ENCODE data around the gene LRRC71. TPM values are rescaled to one million over a fixed set of nuclear protein-coding genes. Genes with fewer than 3 reads are reported as not detected.

The LRRC71 gene
- polyA plus RNA-seq, 1 of the 3 experiments (the other 2 are of a cell fraction), result 0.03 TPM

DNA sequence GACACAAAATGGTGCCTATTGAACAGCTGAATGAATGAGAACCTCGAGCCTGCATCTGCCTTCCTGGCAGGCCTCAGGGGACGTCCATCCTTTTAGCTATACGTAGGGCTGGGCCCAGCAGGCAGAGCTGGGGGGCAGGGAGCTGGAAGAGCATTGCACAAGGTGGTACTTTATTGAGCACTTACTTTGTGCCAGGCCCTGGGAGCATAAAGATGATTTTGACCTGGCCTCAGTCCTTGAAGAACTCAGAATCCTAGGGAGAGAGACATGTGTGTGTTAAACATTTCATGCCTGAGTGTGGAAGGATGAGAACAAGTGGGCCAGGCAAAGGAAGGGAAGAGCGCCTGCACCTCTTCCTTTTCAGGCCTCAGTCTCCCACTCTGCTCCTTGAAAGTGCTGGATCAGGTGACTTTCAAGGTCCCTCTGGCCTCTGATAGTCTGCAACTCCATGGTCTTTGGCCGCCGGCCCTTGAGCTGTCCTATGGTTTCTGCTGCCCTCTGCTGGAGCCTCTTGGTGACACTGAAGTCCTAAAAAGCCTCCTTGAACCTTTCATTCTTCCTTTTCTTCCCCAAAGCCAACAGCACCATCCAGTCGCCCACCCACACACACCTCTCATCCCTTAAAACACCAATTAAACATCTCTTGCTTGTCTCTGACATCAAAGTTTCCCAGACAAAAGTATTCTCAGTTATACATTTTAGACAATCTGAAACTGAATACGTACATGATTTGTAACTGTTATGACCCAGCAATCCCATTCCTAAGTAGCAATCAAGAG lies 30.4 kb upstream of the LRRC71 start:
- peak; percentile 81 for DNase-seq
- Histone ChIP-seq H3K27ac (ENCODE audit: low read depth in 2 of 2, low read length in 1 of 2) (peak overlapping the region in 1 of 2 experiments; percentile 11; a peak in 1 of 4 replicates), H3K4me1 (ENCODE audit: control insufficient read depth in 1 of 2, insufficient read depth in 2 of 2, low read depth in 1 of 2, low read length in 1 of 2) (peaks cover under 1 to 35% of the 10 kb centered on the region in 2 experiments; a peak in 2 of 4 replicates), H3K4me2 (no peak overlapping the region), H3K9me2 (no peaks in the 10 kb centered on the region), H3K9me3 (no peaks in the 10 kb centered on the region), H3K36me3 (replicated peaks in 1 of 2; ENCODE audit: control insufficient read depth in 1 of 2, insufficient read depth in 2 of 2, low read length in 1 of 2) (no peaks in the 10 kb centered on the region), H3K27me3 (ENCODE audit: insufficient read depth) (no peaks in the 10 kb centered on the region), H3K9ac (no peak overlapping the region), H2AFZ (ENCODE audit: low read depth) (no peak overlapping the region), H4K20me1 (ENCODE audit: insufficient read depth) (no peaks in the 10 kb centered on the region), H3F3A (replicated peaks; ENCODE audit: insufficient read depth) (peaks cover 16% of the 10 kb centered on the region), H3K4me3 (ENCODE audit: low read depth in 2 of 2, low read length in 1 of 2) (no peak overlapping the region), H3K79me2 (ENCODE audit: insufficient read depth) (no peaks in the 10 kb centered on the region)
- TF ChIP-seq SMC3 (IDR thresholded peaks at IDR 0.05; ENCODE audit: low read depth, low read length) (peak; percentile 91), SIN3A (IDR thresholded peaks at IDR 0.05; ENCODE audit: borderline replicate concordance, low read depth, low read length) (peak; percentile 41; the same call in 1 of the 2 replicates), EP300 (IDR thresholded peaks at IDR 0.05; ENCODE audit: borderline replicate concordance in 1 of 2, low read depth in 1 of 2, low read length in 1 of 2) (no peak), RCOR1 (IDR thresholded peaks at IDR 0.05; ENCODE audit: low read length) (no peak), MXI1 (IDR thresholded peaks at IDR 0.05; ENCODE audit: low read depth, low read length) (0 out of 2 replicates have a peak, but pooled peaks have one; percentile 34), RAD21 (IDR thresholded peaks at IDR 0.05; ENCODE audit: low read length) (peak; percentile 93), FOXJ3 (CRISPR knock-in tag; IDR thresholded peaks at IDR 0.05) (no peak), TEAD4 (IDR thresholded peaks at IDR 0.05; ENCODE audit: borderline replicate concordance, insufficient read depth) (no peak), FOXM1 (IDR thresholded peaks at IDR 0.05; ENCODE audit: low read depth) (no peak), GABPA (IDR thresholded peaks at IDR 0.05; ENCODE audit: low read depth) (no peak)
- TF ChIP-seq, protein P1, sequence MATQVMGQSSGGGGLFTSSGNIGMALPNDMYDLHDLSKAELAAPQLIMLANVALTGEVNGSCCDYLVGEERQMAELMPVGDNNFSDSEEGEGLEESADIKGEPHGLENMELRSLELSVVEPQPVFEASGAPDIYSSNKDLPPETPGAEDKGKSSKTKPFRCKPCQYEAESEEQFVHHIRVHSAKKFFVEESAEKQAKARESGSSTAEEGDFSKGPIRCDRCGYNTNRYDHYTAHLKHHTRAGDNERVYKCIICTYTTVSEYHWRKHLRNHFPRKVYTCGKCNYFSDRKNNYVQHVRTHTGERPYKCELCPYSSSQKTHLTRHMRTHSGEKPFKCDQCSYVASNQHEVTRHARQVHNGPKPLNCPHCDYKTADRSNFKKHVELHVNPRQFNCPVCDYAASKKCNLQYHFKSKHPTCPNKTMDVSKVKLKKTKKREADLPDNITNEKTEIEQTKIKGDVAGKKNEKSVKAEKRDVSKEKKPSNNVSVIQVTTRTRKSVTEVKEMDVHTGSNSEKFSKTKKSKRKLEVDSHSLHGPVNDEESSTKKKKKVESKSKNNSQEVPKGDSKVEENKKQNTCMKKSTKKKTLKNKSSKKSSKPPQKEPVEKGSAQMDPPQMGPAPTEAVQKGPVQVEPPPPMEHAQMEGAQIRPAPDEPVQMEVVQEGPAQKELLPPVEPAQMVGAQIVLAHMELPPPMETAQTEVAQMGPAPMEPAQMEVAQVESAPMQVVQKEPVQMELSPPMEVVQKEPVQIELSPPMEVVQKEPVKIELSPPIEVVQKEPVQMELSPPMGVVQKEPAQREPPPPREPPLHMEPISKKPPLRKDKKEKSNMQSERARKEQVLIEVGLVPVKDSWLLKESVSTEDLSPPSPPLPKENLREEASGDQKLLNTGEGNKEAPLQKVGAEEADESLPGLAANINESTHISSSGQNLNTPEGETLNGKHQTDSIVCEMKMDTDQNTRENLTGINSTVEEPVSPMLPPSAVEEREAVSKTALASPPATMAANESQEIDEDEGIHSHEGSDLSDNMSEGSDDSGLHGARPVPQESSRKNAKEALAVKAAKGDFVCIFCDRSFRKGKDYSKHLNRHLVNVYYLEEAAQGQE (IDR thresholded peaks at IDR 0.05; ENCODE audit: low read depth, low read length), result no peak
- TF ChIP-seq, protein P2, sequence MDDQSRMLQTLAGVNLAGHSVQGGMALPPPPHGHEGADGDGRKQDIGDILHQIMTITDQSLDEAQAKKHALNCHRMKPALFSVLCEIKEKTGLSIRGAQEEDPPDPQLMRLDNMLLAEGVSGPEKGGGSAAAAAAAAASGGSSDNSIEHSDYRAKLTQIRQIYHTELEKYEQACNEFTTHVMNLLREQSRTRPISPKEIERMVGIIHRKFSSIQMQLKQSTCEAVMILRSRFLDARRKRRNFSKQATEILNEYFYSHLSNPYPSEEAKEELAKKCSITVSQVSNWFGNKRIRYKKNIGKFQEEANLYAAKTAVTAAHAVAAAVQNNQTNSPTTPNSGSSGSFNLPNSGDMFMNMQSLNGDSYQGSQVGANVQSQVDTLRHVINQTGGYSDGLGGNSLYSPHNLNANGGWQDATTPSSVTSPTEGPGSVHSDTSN (IDR thresholded peaks at IDR 0.05), result no peak
- TF ChIP-seq, protein P3, sequence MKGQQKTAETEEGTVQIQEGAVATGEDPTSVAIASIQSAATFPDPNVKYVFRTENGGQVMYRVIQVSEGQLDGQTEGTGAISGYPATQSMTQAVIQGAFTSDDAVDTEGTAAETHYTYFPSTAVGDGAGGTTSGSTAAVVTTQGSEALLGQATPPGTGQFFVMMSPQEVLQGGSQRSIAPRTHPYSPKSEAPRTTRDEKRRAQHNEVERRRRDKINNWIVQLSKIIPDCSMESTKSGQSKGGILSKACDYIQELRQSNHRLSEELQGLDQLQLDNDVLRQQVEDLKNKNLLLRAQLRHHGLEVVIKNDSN (IDR thresholded peaks at IDR 0.05; ENCODE audit: borderline replicate concordance, low read depth), result peak; percentile 85
- TF ChIP-seq, protein P4, sequence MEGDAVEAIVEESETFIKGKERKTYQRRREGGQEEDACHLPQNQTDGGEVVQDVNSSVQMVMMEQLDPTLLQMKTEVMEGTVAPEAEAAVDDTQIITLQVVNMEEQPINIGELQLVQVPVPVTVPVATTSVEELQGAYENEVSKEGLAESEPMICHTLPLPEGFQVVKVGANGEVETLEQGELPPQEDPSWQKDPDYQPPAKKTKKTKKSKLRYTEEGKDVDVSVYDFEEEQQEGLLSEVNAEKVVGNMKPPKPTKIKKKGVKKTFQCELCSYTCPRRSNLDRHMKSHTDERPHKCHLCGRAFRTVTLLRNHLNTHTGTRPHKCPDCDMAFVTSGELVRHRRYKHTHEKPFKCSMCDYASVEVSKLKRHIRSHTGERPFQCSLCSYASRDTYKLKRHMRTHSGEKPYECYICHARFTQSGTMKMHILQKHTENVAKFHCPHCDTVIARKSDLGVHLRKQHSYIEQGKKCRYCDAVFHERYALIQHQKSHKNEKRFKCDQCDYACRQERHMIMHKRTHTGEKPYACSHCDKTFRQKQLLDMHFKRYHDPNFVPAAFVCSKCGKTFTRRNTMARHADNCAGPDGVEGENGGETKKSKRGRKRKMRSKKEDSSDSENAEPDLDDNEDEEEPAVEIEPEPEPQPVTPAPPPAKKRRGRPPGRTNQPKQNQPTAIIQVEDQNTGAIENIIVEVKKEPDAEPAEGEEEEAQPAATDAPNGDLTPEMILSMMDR (IDR thresholded peaks at IDR 0.05), result peak; percentile 92
- TF ChIP-seq, protein P5, sequence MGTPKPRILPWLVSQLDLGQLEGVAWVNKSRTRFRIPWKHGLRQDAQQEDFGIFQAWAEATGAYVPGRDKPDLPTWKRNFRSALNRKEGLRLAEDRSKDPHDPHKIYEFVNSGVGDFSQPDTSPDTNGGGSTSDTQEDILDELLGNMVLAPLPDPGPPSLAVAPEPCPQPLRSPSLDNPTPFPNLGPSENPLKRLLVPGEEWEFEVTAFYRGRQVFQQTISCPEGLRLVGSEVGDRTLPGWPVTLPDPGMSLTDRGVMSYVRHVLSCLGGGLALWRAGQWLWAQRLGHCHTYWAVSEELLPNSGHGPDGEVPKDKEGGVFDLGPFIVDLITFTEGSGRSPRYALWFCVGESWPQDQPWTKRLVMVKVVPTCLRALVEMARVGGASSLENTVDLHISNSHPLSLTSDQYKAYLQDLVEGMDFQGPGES (IDR thresholded peaks at IDR 0.05; ENCODE audit: low read depth, low read length), result no peak
- CTCF ChIA-PET, result interaction anchor here (0.6 to 21.6 kb wide), 40 partner anchors 9 to 263 kb away, joined by 3 to 455 read pairs (median 7); partner anchors contain the start of genes INSRR, ISG20L2, METTL25B and MRPL24
- whole genome bisulfite sequencing (ENCODE audit: low lambda C conversion rate), result 47% methylated on average over 8 of the region's 8 CpGs
- POLR2A ChIA-PET, result interaction anchor here (1.0 to 1.3 kb wide), 5 partner anchors 28 to 138 kb away, joined by 3 to 4 read pairs (median 4); partner anchors contain the start of genes HDGF and NTRK1
